H1 (cell line): ENCODE measurements around the gene PBX1. TPM values are rescaled to one million over a fixed set of nuclear protein-coding genes. Genes with fewer than 3 reads are reported as not detected.

Experiments used
- CTCF ChIA-PET: fragments of 300-600 bp; sonication (Branson Sonifier 250); formaldehyde crosslinking; loops from one replicate; lab custom pipeline; 2021; ENCODE audit not compliant: partially characterized antibody; lab: Charles Lee
- POLR2A ChIA-PET: fragments of 300-600 bp; sonication (Branson Sonifier 250); formaldehyde crosslinking; loops from one replicate; lab custom pipeline; 2021; ENCODE audit warnings: inconsistent platforms; ENCODE audit not compliant: partially characterized antibody; lab: Charles Lee
- DNase-seq, 2 experiments: peaks; one replicate each; pipeline versions ENCODE4 v3.0.0 to v3.0.0-alpha.2; 2010 to 2022; ENCODE audit warnings: low spot score in 2 of 2, low read depth in 1 of 2, mixed read lengths in 1 of 2
- FAIRE-seq: peaks from 2 replicates; lab custom pipeline; 2011; peaks lifted over from hg19 to GRCh38; lab: Jason Lieb, UNC
- H2AFZ ChIP-seq: 2 replicates; pipeline ENCODE4 v1.8.1; 2012; ENCODE audit warnings: low read length, inconsistent platforms
- H2AK5ac ChIP-seq: 2 replicates; pipeline ENCODE4 v1.6.1; 2013; ENCODE audit warnings: low read depth, low read length
- H2BK120ac ChIP-seq: replicated peaks from 2 replicates; pipeline ENCODE3; 2013; ENCODE audit warnings: low read depth, low read length, inconsistent platforms
- H2BK12ac ChIP-seq: 2 replicates; pipeline ENCODE4 v1.6.1; 2013; ENCODE audit warnings: low read depth, low read length
- H2BK15ac ChIP-seq: 2 replicates; pipeline ENCODE4 v1.6.1; 2013; ENCODE audit warnings: low read length
- H2BK20ac ChIP-seq: 2 replicates; pipeline ENCODE4 v1.6.1; 2013; ENCODE audit warnings: low read length
- H2BK5ac ChIP-seq: 2 replicates; pipeline ENCODE4 v1.6.1; 2013; ENCODE audit warnings: low read depth, low read length
- H3K14ac ChIP-seq: 2 replicates; pipeline ENCODE4 v1.6.1; 2013; ENCODE audit warnings: inconsistent platforms; ENCODE audit not compliant: insufficient read length
- H3K18ac ChIP-seq: 2 replicates; pipeline ENCODE4 v1.6.1; 2013; ENCODE audit warnings: low read length; ENCODE audit errors: extremely low read depth
- H3K23ac ChIP-seq: 2 replicates; pipeline ENCODE4 v1.6.1; 2013; ENCODE audit warnings: inconsistent platforms; ENCODE audit not compliant: insufficient read length
- H3K23me2 ChIP-seq: 2 replicates; pipeline ENCODE4 v1.6.1; 2013; ENCODE audit warnings: low read depth, low read length
- H3K27ac ChIP-seq: 2 replicates; pipeline ENCODE4 v1.6.1; 2011; ENCODE audit warnings: low read depth, low read length, inconsistent platforms
- H3K27me3 ChIP-seq, 4 experiments: replicated peaks in 1 of 4; 1 replicate in 1 of 4; 2 replicates in 3 of 4; pipeline versions ENCODE4 v1.6.1 to v1.8.1; 2011 to 2013; ENCODE audit warnings: low read length in 3 of 4, mild to moderate bottlenecking in 3 of 4, inconsistent platforms in 2 of 4, mixed read lengths in 2 of 4, moderate library complexity in 1 of 4; ENCODE audit not compliant: control insufficient read depth in 3 of 4, insufficient read depth in 3 of 4; ENCODE audit errors: extremely low read depth in 1 of 4
- H3K36me3 ChIP-seq, 4 experiments: 2 replicates each; pipeline versions ENCODE4 v1.6.1 to v1.8.1; 2011 to 2013; ENCODE audit warnings: mild to moderate bottlenecking in 4 of 4, low read length in 3 of 4, moderate library complexity in 2 of 4, control low read depth in 1 of 4, inconsistent platforms in 1 of 4; ENCODE audit not compliant: insufficient read depth in 4 of 4, control insufficient read depth in 2 of 4
- H3K4ac ChIP-seq: replicated peaks from 2 replicates; pipeline ENCODE3; 2013; ENCODE audit warnings: low read length, low read depth, mixed read lengths, inconsistent platforms; ENCODE audit not compliant: insufficient read length
- H3K4me1 ChIP-seq, 4 experiments: replicated peaks in 1 of 4; 1 replicate in 1 of 4; 2 replicates in 3 of 4; pipeline versions ENCODE4 v1.6.1 to v1.8.1; 2011 to 2013; ENCODE audit warnings: low read length in 3 of 4, inconsistent platforms in 2 of 4, mixed read lengths in 1 of 4; ENCODE audit not compliant: insufficient read depth in 4 of 4, control insufficient read depth in 3 of 4
- H3K4me2 ChIP-seq, 2 experiments: 2 replicates each; pipeline versions ENCODE4 v1.6.1 to v1.8.1; 2011 to 2013; ENCODE audit warnings: low read depth in 2 of 2, low read length in 2 of 2, control low read depth in 1 of 2, inconsistent platforms in 1 of 2, mild to moderate bottlenecking in 1 of 2; ENCODE audit not compliant: insufficient read depth in 1 of 2
- H3K4me3 ChIP-seq, 4 experiments: fragments of 200-600, 300-600 bp in 1 of 4; sonication (generic), shearing (Covaris generic), sonication (Bioruptor Twin) in 1 of 4; 2 replicates each; pipeline versions ENCODE4 v1.5.1 to v1.8.1; 2011 to 2016; ENCODE audit warnings: low read length in 4 of 4, low read depth in 3 of 4, control low read depth in 2 of 4, inconsistent platforms in 2 of 4, mild to moderate bottlenecking in 2 of 4, mixed read lengths in 1 of 4, moderate library complexity in 1 of 4; ENCODE audit not compliant: insufficient read depth in 2 of 4; ENCODE audit errors: extremely low read depth in 1 of 4
- H3K56ac ChIP-seq: replicated peaks from 2 replicates; pipeline ENCODE3; 2013; ENCODE audit warnings: low read depth, mild to moderate bottlenecking, mixed read lengths, low read length, inconsistent platforms; ENCODE audit not compliant: insufficient read length
- H3K79me1 ChIP-seq: 2 replicates; pipeline ENCODE4 v1.6.1; 2013; ENCODE audit warnings: low read depth, low read length, control low read depth
- H3K79me2 ChIP-seq, 2 experiments: 2 replicates each; pipeline versions ENCODE4 v1.6.1 to v1.8.1; 2012 to 2013; ENCODE audit warnings: low read length in 2 of 2, mild to moderate bottlenecking in 2 of 2, inconsistent platforms in 1 of 2; ENCODE audit not compliant: insufficient read depth in 2 of 2, control insufficient read depth in 1 of 2
- H3K9ac ChIP-seq, 4 experiments: replicated peaks in 1 of 4; 1 replicate in 1 of 4; 2 replicates in 3 of 4; pipeline versions ENCODE4 v1.6.1 to v1.8.1; 2011 to 2013; ENCODE audit warnings: low read depth in 3 of 4, low read length in 3 of 4, control low read depth in 2 of 4, mild to moderate bottlenecking in 2 of 4, moderate library complexity in 2 of 4, inconsistent platforms in 1 of 4; ENCODE audit errors: extremely low read depth in 1 of 4
- H3K9me3 ChIP-seq, 2 experiments: 2 replicates each; pipeline versions ENCODE4 v1.6.1 to v1.8.1; 2012 to 2013; ENCODE audit warnings: mild to moderate bottlenecking in 2 of 2, moderate library complexity in 2 of 2, control low read depth in 1 of 2, inconsistent platforms in 1 of 2, low read depth in 1 of 2, low read length in 1 of 2, mixed read lengths in 1 of 2; ENCODE audit not compliant: insufficient read depth in 2 of 2
- H4K20me1 ChIP-seq, 2 experiments: replicated peaks in 1 of 2; 2 replicates each; pipeline versions ENCODE3 to v1.8.1; 2011 to 2013; ENCODE audit warnings: inconsistent platforms in 2 of 2, low read length in 2 of 2, mild to moderate bottlenecking in 1 of 2; ENCODE audit not compliant: insufficient read depth in 2 of 2, control insufficient read depth in 1 of 2
- H4K5ac ChIP-seq: 2 replicates; pipeline ENCODE4 v1.6.1; 2013; ENCODE audit warnings: low read length, low read depth, mixed read lengths, inconsistent platforms; ENCODE audit not compliant: insufficient read length
- H4K8ac ChIP-seq: 2 replicates; pipeline ENCODE4 v1.8.0; 2013; ENCODE audit warnings: mild to moderate bottlenecking, moderate library complexity, low read length, inconsistent platforms; ENCODE audit not compliant: insufficient read depth; ENCODE audit errors: extremely low read depth
- H4K91ac ChIP-seq: replicated peaks from 2 replicates; pipeline ENCODE3; 2013; ENCODE audit warnings: low read length, mixed read lengths, inconsistent platforms; ENCODE audit not compliant: insufficient read length
- ASH2L ChIP-seq: fragments of 200-600, 300-600 bp; sonication (generic); IDR thresholded peaks from one replicate; pipeline ENCODE4 v1.7.1; 2017; ENCODE audit warnings: low read length
- ATF3 ChIP-seq: IDR thresholded peaks from 2 replicates; pipeline ENCODE4 v1.6.1; 2011; ENCODE audit warnings: low read depth, mild to moderate bottlenecking, low read length; ENCODE audit not compliant: insufficient read depth
- BRCA1 ChIP-seq: IDR thresholded peaks from 2 replicates; pipeline ENCODE4 v1.6.1; 2012; ENCODE audit warnings: low read depth, low read length, improper control_type of control experiment
- CBX8 ChIP-seq: fragments of 300-800, 300-1000 bp; sonication (generic); IDR thresholded peaks from 2 replicates; pipeline ENCODE4 v1.7.1; 2016; ENCODE audit warnings: low read depth, low read length, borderline replicate concordance
- CHD2 ChIP-seq: IDR thresholded peaks from 2 replicates; pipeline ENCODE4 v1.6.1; 2012; ENCODE audit warnings: low read length, improper control_type of control experiment
- HDAC2 ChIP-seq, 2 experiments: fragments of 300-600 bp in 1 of 2; sonication (generic) in 1 of 2; IDR thresholded peaks; 2 replicates each; pipeline ENCODE4 v1.6.1; 2011 to 2012; ENCODE audit warnings: low read depth in 2 of 2, low read length in 2 of 2, mild to moderate bottlenecking in 2 of 2, moderate library complexity in 2 of 2, borderline replicate concordance in 1 of 2, inconsistent platforms in 1 of 2
- KDM5A ChIP-seq: fragments of 200-600 bp; IDR thresholded peaks from 2 replicates; pipeline ENCODE4 v1.7.1; 2012; ENCODE audit warnings: mild to moderate bottlenecking, low read length, inconsistent platforms, mixed read lengths
- NANOG ChIP-seq: IDR thresholded peaks from 2 replicates; pipeline ENCODE4 v1.6.1; 2011; ENCODE audit warnings: low read length, low read depth, mild to moderate bottlenecking, inconsistent platforms; ENCODE audit not compliant: insufficient read depth, poor library complexity, severe bottlenecking
- RBBP5 ChIP-seq: IDR thresholded peaks from 2 replicates; pipeline ENCODE4 v1.7.1; 2012; ENCODE audit warnings: low read depth, mild to moderate bottlenecking, inconsistent platforms, low read length, moderate library complexity, borderline replicate concordance
- RXRA ChIP-seq: IDR thresholded peaks from 2 replicates; pipeline ENCODE4 v1.6.1; 2011; ENCODE audit warnings: low read depth, mild to moderate bottlenecking, low read length, moderate library complexity; ENCODE audit not compliant: insufficient read depth
- SIX5 ChIP-seq: IDR thresholded peaks from 2 replicates; pipeline ENCODE4 v1.6.1; 2011; ENCODE audit warnings: mild to moderate bottlenecking, low read depth, low read length
- SP4 ChIP-seq: IDR thresholded peaks from 2 replicates; pipeline ENCODE4 v1.6.1; 2012; ENCODE audit warnings: low read length, inconsistent platforms
- TCF12 ChIP-seq: IDR thresholded peaks from 2 replicates; pipeline ENCODE4 v1.6.1; 2011; ENCODE audit warnings: low read depth, mild to moderate bottlenecking, low read length
- WGBS, 2 experiments: shearing (Covaris generic) in 1 of 2; methylation state at CpG; one replicate each; pipeline versions ENCODE4 v1.1.6 to v1.1.7; 2013 to 2015; ENCODE audit warnings: low lambda C conversion rate in 2 of 2, mixed read lengths in 2 of 2, inconsistent platforms in 1 of 2, low coverage in 1 of 2, missing lambda C conversion rate in 1 of 2; ENCODE audit not compliant: insufficient replicate concordance in 2 of 2, insufficient coverage in 1 of 2, insufficient read length in 1 of 2; ENCODE audit errors: extremely low coverage in 1 of 2, missing lambda C conversion rate in 1 of 2; 5-methylcytosine and 5-hydroxymethylcytosine counted together
- polyA plus RNA-seq, 7 experiments: library from polyadenylated mRNA; depleted of rRNA in 3 of 7; stranded (reverse) in 5 of 7; unstranded in 2 of 7; fragments of >200 nt in 5 of 7; fragments of 200-250 nt in 2 of 7; gene quantifications; 1 replicate in 5 of 7; 2 replicates in 1 of 7; 4 replicates in 1 of 7; pipeline versions ENCODE4 v1.2.1 to v1.2.3, GENCODE V29; 2011 to 2013; ENCODE audit warnings: missing spikeins in 2 of 7, mixed read lengths in 2 of 7
- total RNA-seq: library from RNA; stranded (reverse); fragmentation: NEBNext Ultra II Directional; extraction: Animal tissue kit (Norgen Biotek cat#: 25700); gene quantifications from 2 replicates; pipeline ENCODE4 v1.2.1, GENCODE V29; 2021

The PBX1 gene
- total and polyA plus RNA-seq, 2 of the 8 experiments (the other 6 are each of a cell fraction or from before 2014, with no cell fraction given), result 87.4 to 124 TPM

- Histone ChIP-seq H4K5ac (peak overlapping the region; percentile 92), H3K4me3 (peak overlapping the region; percentile 83 to 95 (median 90)), H4K91ac (peak overlapping the region; percentile 25), H2AK5ac (no peak overlapping the region), H3K23me2 (no peaks in the 10 kb centered on the region; the same call in 1 of the 2 replicates), H2BK5ac (peak overlapping the region; percentile 4; the same call in 1 of the 2 replicates), H2BK12ac (no peak overlapping the region), H3K9me3 (no peaks in the 10 kb centered on the region), H2BK120ac (peak overlapping the region; percentile 11), H3K23ac (peak overlapping the region; percentile 77), H3K56ac (peak overlapping the region; percentile 3), H2AFZ (no peak overlapping the region), H3K18ac (0 out of 2 replicates have a peak overlapping the region, but pooled peaks have one; percentile 62), H3K9ac (peak overlapping the region in 3 of 4 experiments; percentile 39 to 62 (median 61); a peak in 6 of 7 replicates), H4K20me1 (peaks cover 2 to 22% of the 10 kb centered on the region in 2 experiments), H3K79me1 (no peaks in the 10 kb centered on the region), H4K8ac (no peak overlapping the region), H3K14ac (peak overlapping the region; percentile 54), H3K4ac (no peak overlapping the region), H3K27me3 (no peaks in the 10 kb centered on the region), H3K4me2 (peak overlapping the region; percentile 65 to 80), H3K79me2 (peaks cover 18 to 53% of the 10 kb centered on the region in 2 experiments; a peak in 3 of 4 replicates), H2BK20ac (no peak overlapping the region), H3K27ac (no peak overlapping the region), H3K36me3 (peaks cover 0 to 8% (median 1%) of the 10 kb centered on the region in 4 experiments; a peak in 1 of 8 replicates), H3K4me1 (peaks cover 0 to 10% (median 5%) of the 10 kb centered on the region in 4 experiments; a peak in 3 of 7 replicates), H2BK15ac (no peak overlapping the region)
- 2 to 100% methylated on average over 1 to 11 of the region's 11 CpGs for WGBS, 2 experiments
- no peak for FAIRE-seq
- no peak for DNase-seq
- POLR2A ChIA-PET, result interaction anchor here (1.0 kb wide), 1 partner anchor 9 kb away, joined by 3 read pairs; no protein-coding TSS in a partner anchor
- CTCF ChIA-PET, result interaction anchor here (2.4 kb wide), 1 partner anchor 17 kb away, joined by 6 read pairs; no protein-coding TSS in a partner anchor
- TF ChIP-seq CHD2 (no peak), CBX8 (no peak), TCF12 (no peak), NANOG (no peak), SIX5 (no peak), RXRA (no peak), ASH2L (no peak), ATF3 (no peak), KDM5A (no peak), BRCA1 (no peak), HDAC2 (IDR thresholded peaks at IDR 0.05; ENCODE audit: borderline replicate concordance in 1 of 2, low read depth in 2 of 2, low read length in 2 of 2) (no peak), RBBP5 (no peak), SP4 (no peak)
Measured at GRCh38 chr1:164560121-164560541, 1.1 kb downstream of the PBX1 start.
